Heart left ventricle (tissue), 16 donors: ENCODE results near the gene CYB561D1. TPM values are rescaled to one million over a fixed set of nuclear protein-coding genes. Genes with fewer than 3 reads are reported as not detected.

ENCODE experiments used
- ATAC-seq, 4 donors: fragments of 200-7000 bp; cut with Tn5 transposase; one replicate each; pipeline ENCODE4 v1.9.1; 2020 to 2022; ENCODE audit warnings: moderate library complexity in 4 of 4, mild to moderate bottlenecking in 3 of 4, moderate number of reproducible peaks in 1 of 4
- DNase-seq, 5 donors: peaks; one replicate each; pipeline ENCODE4 v3.0.0-alpha.2; 2020
- H3K27ac ChIP-seq, 12 donors: fragments of 200-600 bp; sonication (generic) in 4 of 12; one replicate each; pipeline versions ENCODE4 v1.5.0 to v1.8.0; 2016 to 2022; ENCODE audit warnings: mild to moderate bottlenecking in 2 of 12
- H3K27me3 ChIP-seq, 9 donors: fragments of 200-600 bp; sonication (generic) in 2 of 9; one replicate each; pipeline versions ENCODE4 v1.5.1 to v1.8.0; 2016 to 2022; ENCODE audit warnings: mild to moderate bottlenecking in 3 of 9
- H3K36me3 ChIP-seq, 9 donors: fragments of 200-600 bp; sonication (generic) in 2 of 9; one replicate each; pipeline versions ENCODE4 v1.5.0 to v1.8.0; 2018 to 2022; ENCODE audit warnings: mild to moderate bottlenecking in 2 of 9
- H3K4me1 ChIP-seq, 12 donors: fragments of 200-600 bp; sonication (generic) in 4 of 12; one replicate each; pipeline versions ENCODE4 v1.5.0 to v1.8.0; 2016 to 2022; ENCODE audit warnings: mild to moderate bottlenecking in 3 of 12
- H3K4me3 ChIP-seq, 12 donors: fragments of 200-600 bp; sonication (generic) in 4 of 12; one replicate each; pipeline versions ENCODE4 v1.5.0 to v1.8.0; 2017 to 2022; ENCODE audit warnings: mild to moderate bottlenecking in 9 of 12, moderate library complexity in 4 of 12
- H3K9me3 ChIP-seq, 12 donors: fragments of 200-600 bp; sonication (generic) in 4 of 12; one replicate each; pipeline versions ENCODE4 v1.5.0 to v1.8.0; 2016 to 2022; ENCODE audit warnings: mild to moderate bottlenecking in 1 of 12
- POLR2A ChIP-seq, 2 donors: fragments of 450-650 bp; IDR thresholded peaks; one replicate each; pipeline ENCODE4 v1.6.1; 2017; ENCODE audit warnings: antibody characterized with exemption in 2 of 2, mild to moderate bottlenecking in 2 of 2, moderate library complexity in 2 of 2
- WGBS, 4 donors: extraction: QIAGEN DNeasy Blood & Tissue Kit in 2 of 4; methylation state at CpG; one replicate each; pipeline versions ENCODE4 v1.1.5 to v1.1.7; 2013 to 2018; 5-methylcytosine and 5-hydroxymethylcytosine counted together
- intact Hi-C, 10 donors: fragments of 100-400 bp; cut with DNase I; formaldehyde crosslinking; loops; one replicate each; pipeline versions ENCODE4 v1.11.1 to v1.14.2; 2022
- polyA plus RNA-seq, 2 donors: library from polyadenylated mRNA; stranded (reverse); fragments of 200-250 nt; gene quantifications; one replicate each; pipeline ENCODE4 v1.2.3, GENCODE V29; 2013
- total RNA-seq, 9 donors: library from RNA; depleted of rRNA in 2 of 9; stranded (reverse); fragments of >200 nt in 2 of 9; fragmentation: NEBNext Ultra II Directional in 3 of 9; extraction: Animal tissue kit (Norgen Biotek cat#: 25700) in 3 of 9; gene quantifications; one replicate each; pipeline versions ENCODE4 v1.1.0 to v1.2.4, GENCODE V29; 2016 to 2023
- TF ChIP-seq, protein P1 (sequence below), 12 donors: fragments of 200-600 bp; sonication (generic) in 4 of 12; IDR thresholded peaks; one replicate each; pipeline versions ENCODE4 v1.5.0 to v1.8.0; 2018 to 2022; ENCODE audit warnings: antibody characterized with exemption in 12 of 12, mild to moderate bottlenecking in 5 of 12
- donor health status: ischemic (EF 13 %, LVEDD 7.1; RV severe dilation, severe dysfunction).
- donor health status: healthy with polysubstance abuse.
- donor health status: DM: no; HTN: yes; CAD: no.
- donor health status: DM: no; HTN: no; CAD: no.
- donor health status: ischemic (EF 25% LVEDD 6.9; RV normal size, moderate dysfunction).
- donor health status: ischemic (EF 25% LVEDD 5.7; RV mildly dilated, moderate dysfunction).
- donor health status: healthy.
- donor health status: DM: yes; HTN: yes; CAD: no.
- donor health status: ischemic (EF 35%, LVEDD 5.7; RV mildly dilated, moderate dysfunction).
- donor health status: nonischemic (EF 11% LVEDD 7.7; RV severe dilation, severe dysfunction).
- donor health status: DM: yes; HTN: yes; CAD: no.
- donor health status: PGD.
- donor health status: ischemic (EF 29% LVEDD 5.4; RV normal size, mild dysfunction).
- donor health status: nonischemic (EF 23%, LVEDD 6.1; RV moderate dilation, normal function).

The CYB561D1 gene
- total and polyA plus RNA-seq, 11 donors: 2.1 to 8.4 (median 5.1) TPM

DNA sequence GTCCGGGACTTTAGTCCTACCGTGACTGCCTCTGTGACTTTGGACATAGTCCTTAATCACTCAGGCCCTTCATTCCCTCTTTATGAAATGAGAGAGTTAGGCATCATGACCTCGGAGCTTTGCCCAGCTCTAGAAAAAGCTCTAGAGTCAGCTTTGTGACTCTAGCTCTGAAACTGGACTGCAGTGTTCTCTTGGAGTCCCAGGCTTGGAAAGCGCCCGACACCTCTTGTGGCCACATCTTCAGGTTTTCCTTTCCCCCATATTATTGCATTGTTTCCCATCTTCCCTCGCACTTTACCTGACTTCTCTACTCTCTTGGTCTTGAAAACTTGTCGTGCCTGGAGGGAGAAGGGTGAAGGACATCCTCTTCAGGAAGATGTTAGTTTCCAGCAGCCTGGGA, 28.1 kb downstream of the CYB561D1 start:
- Histone ChIP-seq H3K27me3 (no peaks in the 10 kb centered on the region), H3K4me1 (peaks cover 0 to 5% (median 0%) of the 10 kb centered on the region in 12 donors), H3K36me3 (no peaks in the 10 kb centered on the region), H3K27ac (no peak overlapping the region), H3K9me3 (no peaks in the 10 kb centered on the region), H3K4me3 (no peak overlapping the region)
- no peak for ATAC-seq
- intact Hi-C loops: no loop called here
- 82 to 88% (median 85%) methylated on average over 7 of the region's 7 CpGs for WGBS, 4 donors
- no peak for DNase-seq
- TF ChIP-seq, protein P1, sequence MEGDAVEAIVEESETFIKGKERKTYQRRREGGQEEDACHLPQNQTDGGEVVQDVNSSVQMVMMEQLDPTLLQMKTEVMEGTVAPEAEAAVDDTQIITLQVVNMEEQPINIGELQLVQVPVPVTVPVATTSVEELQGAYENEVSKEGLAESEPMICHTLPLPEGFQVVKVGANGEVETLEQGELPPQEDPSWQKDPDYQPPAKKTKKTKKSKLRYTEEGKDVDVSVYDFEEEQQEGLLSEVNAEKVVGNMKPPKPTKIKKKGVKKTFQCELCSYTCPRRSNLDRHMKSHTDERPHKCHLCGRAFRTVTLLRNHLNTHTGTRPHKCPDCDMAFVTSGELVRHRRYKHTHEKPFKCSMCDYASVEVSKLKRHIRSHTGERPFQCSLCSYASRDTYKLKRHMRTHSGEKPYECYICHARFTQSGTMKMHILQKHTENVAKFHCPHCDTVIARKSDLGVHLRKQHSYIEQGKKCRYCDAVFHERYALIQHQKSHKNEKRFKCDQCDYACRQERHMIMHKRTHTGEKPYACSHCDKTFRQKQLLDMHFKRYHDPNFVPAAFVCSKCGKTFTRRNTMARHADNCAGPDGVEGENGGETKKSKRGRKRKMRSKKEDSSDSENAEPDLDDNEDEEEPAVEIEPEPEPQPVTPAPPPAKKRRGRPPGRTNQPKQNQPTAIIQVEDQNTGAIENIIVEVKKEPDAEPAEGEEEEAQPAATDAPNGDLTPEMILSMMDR (IDR thresholded peaks at IDR 0.05): no peak
- TF ChIP-seq POLR2A (IDR thresholded peaks at IDR 0.05): no peak

DNA sequence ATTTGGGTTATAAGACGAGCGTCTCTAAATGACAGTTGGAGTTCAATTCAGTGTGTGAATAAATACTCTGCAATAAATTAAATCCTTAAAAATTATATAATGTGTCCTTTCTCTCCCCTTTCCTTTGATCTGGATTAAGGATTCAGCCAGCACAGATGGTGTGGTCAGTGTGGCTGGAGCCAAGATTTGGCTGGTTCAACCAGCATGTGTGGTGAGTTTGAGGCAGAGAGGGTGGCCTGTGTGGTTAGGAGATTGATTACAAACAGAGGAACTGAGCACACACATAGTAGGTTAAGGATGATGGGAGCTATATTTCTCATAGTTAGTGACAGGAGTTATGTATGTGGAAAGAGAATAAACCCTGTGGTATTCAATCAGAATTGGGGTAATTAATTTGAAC, 29.8 kb downstream of the CYB561D1 start:
- intact Hi-C loops: no loop called here
- Histone ChIP-seq H3K27me3 (no peaks in the 10 kb centered on the region), H3K9me3 (no peaks in the 10 kb centered on the region), H3K36me3 (no peaks in the 10 kb centered on the region), H3K27ac (no peak overlapping the region), H3K4me1 (peaks cover 0 to 5% (median 0%) of the 10 kb centered on the region in 12 donors), H3K4me3 (no peak overlapping the region)
- 93 to 100% (median 94%) methylated on average over 2 of the region's 2 CpGs for WGBS, 4 donors
- no peak for ATAC-seq
- DNase-seq: no peak
- TF ChIP-seq, protein P1 (IDR thresholded peaks at IDR 0.05): no peak
- no peak for TF ChIP-seq POLR2A (IDR thresholded peaks at IDR 0.05)

DNA sequence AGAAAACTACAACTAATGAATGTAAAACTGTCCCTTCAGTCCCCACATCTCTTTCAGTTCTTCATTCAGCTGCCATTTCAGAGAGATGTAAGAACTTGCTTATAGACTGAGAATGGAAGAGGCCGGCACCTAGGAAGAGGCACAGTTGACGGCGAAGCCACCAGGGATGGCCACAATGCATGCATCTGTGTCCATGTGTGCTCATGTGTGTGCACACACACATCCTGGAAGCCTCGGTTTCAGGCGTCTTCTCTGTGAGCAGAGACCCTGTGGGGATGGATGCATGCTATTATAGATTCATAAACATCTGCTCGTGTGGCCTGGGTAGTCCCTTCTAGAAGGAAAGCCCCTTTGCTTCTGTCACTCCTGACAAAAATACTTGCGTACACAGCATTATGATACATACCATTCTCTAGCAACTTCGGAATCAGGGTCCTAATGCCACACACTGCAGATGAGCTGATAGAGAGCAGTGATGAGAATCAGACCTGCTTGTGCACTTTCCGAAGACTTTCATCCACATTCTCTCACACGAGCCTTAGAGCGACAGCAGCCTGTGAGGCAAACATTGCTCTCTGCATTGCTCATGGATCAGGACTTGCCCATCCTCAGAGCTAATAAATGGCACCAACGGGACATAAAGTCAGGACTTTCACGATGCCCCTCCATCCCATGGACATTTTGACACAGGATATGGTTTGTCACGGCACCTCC, 33.4 kb downstream of the CYB561D1 start:
- ATAC-seq (no peak), DNase-seq (no peak)
- Histone ChIP-seq H3K4me3 (no peak overlapping the region), H3K27ac (no peak overlapping the region), H3K4me1 (peaks cover 0 to 24% (median 12%) of the 10 kb centered on the region in 12 donors), H3K27me3 (no peaks in the 10 kb centered on the region), H3K9me3 (no peaks in the 10 kb centered on the region), H3K36me3 (no peaks in the 10 kb centered on the region)
- no peak for TF ChIP-seq POLR2A (IDR thresholded peaks at IDR 0.05)
- TF ChIP-seq, protein P1 (IDR thresholded peaks at IDR 0.05): no peak
- WGBS, 4 donors: 78 to 84% (median 82%) methylated on average over 14 of the region's 14 CpGs
- intact Hi-C loops: no loop called here

DNA sequence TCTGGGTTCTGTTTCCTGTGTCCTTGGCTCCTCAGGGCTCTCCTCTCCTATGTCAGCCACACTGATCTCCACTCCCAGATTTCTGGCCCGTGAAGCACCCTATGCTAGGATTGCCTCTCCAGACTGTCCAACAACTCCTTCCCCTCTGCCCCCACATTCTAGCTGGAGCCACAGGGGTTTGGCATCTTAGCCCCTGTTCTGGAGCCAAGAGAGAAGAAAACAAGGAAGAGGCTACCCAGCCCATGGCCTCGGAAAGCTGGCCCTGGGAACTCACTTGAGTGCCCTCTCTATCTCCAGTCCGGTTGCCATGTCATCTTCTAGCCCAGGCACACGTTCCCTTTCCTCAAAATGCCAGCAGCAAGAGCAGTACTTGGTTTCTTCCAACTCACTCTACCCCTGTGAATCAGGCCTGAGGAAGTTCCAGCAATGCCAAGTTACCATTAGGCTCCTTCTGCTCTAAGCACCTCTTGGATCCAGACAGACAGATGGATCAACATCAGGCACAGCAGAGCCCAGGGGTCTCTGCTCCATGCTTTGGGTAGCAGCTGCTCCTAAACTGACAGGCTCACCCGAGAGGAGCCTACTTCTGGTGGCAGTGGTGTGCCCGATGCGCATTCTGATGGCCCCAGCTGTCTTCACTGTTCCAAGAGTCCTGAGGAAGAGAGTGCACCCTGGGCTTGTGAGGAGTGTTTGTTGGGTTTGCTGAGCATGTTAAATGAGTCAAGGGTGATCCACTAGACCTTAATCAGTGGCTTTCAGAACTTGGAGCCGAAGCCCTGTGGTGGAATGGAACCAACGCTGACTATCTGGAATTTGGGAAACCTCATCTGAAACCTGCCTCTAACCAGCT, 34.2 kb downstream of the CYB561D1 start:
- intact Hi-C loops: no loop called here
- TF ChIP-seq, protein P1 (IDR thresholded peaks at IDR 0.05): no peak
- no peak for TF ChIP-seq POLR2A (IDR thresholded peaks at IDR 0.05)
- no peak overlapping the region for H3K27ac ChIP-seq
- no peaks in the 10 kb centered on the region for H3K27me3 ChIP-seq
- H3K9me3 ChIP-seq: no peaks in the 10 kb centered on the region
- H3K4me3 ChIP-seq: no peak overlapping the region
- no peaks in the 10 kb centered on the region for H3K36me3 ChIP-seq
- H3K4me1 ChIP-seq: peaks cover 0 to 33% (median 18%) of the 10 kb centered on the region in 12 donors
- no peak for ATAC-seq
- WGBS, 4 donors: 79 to 88% (median 83%) methylated on average over 8 to 9 of the region's 9 CpGs
- no peak for DNase-seq
